Neural cell (in vitro differentiated cells): ENCODE measurements around the gene CDC34.

Experiments used
- EP300 ChIP-seq: fragments of 450-650 bp; conservative IDR thresholded peaks from 2 replicates; pipeline ENCODE4 v1.6.1; 2014; ENCODE audit warnings: antibody characterized with exemption, mild to moderate bottlenecking, moderate library complexity; ENCODE audit not compliant: poor library complexity, severe bottlenecking
- RAD21 ChIP-seq: fragments of 450-650 bp; conservative IDR thresholded peaks from 2 replicates; pipeline ENCODE4 v1.6.1; 2014; ENCODE audit warnings: antibody characterized with exemption, mild to moderate bottlenecking, moderate library complexity
- SMC3 ChIP-seq: fragments of 450-650 bp; conservative IDR thresholded peaks from 2 replicates; pipeline ENCODE4 v1.6.1; 2014; ENCODE audit warnings: antibody characterized with exemption, mild to moderate bottlenecking, moderate library complexity; ENCODE audit not compliant: poor library complexity
- TF ChIP-seq, protein P1 (sequence below): IDR thresholded peaks from 2 replicates; pipeline ENCODE4 v1.6.1; 2012; ENCODE audit warnings: borderline replicate concordance

DNA sequence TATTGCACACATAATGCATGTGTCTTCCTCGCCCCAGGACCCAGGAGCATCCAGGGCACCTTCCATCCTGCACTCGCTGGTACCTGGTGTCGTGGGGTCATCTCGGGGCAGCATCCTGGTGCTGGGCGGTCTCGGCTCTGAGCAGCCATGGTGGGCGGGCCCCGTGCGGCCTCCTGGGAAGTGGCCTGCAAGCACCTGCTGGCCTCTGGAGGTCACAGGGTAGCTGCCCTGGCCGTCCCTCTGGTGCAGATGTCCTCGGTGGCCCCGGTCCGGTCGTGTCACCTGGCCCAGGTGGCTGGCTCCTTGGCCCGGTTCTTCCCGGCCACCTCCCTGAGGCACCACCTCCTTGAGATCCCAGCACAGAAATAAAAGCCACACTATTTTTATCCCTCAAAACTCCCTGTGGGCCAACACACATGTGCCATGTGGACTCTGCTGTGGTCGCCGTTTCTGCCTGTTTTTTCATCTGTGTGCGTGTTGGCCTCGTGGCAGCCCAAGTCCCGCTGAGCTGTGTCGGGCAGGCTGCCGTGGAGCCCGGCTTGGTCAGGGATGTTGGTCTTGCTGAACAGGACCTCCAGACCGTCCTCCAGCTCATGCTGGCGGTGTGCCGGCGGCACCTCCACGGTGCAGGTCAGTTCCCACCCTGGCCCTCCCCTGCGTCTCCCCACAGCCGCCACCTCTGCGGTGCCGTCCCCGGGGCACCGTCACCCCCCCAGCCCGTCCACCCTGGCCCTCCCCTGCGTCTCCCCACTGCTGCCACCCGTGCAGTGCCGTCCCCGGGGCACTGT lies 7.3 kb downstream of the CDC34 start:
- TF ChIP-seq SMC3 = no peak
- TF ChIP-seq, protein P1, sequence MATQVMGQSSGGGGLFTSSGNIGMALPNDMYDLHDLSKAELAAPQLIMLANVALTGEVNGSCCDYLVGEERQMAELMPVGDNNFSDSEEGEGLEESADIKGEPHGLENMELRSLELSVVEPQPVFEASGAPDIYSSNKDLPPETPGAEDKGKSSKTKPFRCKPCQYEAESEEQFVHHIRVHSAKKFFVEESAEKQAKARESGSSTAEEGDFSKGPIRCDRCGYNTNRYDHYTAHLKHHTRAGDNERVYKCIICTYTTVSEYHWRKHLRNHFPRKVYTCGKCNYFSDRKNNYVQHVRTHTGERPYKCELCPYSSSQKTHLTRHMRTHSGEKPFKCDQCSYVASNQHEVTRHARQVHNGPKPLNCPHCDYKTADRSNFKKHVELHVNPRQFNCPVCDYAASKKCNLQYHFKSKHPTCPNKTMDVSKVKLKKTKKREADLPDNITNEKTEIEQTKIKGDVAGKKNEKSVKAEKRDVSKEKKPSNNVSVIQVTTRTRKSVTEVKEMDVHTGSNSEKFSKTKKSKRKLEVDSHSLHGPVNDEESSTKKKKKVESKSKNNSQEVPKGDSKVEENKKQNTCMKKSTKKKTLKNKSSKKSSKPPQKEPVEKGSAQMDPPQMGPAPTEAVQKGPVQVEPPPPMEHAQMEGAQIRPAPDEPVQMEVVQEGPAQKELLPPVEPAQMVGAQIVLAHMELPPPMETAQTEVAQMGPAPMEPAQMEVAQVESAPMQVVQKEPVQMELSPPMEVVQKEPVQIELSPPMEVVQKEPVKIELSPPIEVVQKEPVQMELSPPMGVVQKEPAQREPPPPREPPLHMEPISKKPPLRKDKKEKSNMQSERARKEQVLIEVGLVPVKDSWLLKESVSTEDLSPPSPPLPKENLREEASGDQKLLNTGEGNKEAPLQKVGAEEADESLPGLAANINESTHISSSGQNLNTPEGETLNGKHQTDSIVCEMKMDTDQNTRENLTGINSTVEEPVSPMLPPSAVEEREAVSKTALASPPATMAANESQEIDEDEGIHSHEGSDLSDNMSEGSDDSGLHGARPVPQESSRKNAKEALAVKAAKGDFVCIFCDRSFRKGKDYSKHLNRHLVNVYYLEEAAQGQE = no peak
- TF ChIP-seq EP300 = no peak
- no peak for TF ChIP-seq RAD21
